ENCODE data around the gene SSH2.
A peak's percentile ranks its signal among the peaks of the same experiment; 100 is the strongest.
"Not testable (repeated sequence)": the region's sequence is repeated elsewhere in the genome, so short reads cannot be mapped to it uniquely, and the experiment has no call there.

The SSH2 gene

GRCh38 chr17:29835435-29836351, 94.3 kb downstream of the SSH2 start:
- DNase-seq: no peak

GRCh38 chr17:29833801-29834200, 96.2 kb downstream of the SSH2 start:
- DNase-seq: no peak

GRCh38 chr17:29828676-29829284, 101.2 kb downstream of the SSH2 start:
- DNase-seq: peak; percentile 11

- DNase-seq: no peak
Observed at GRCh38 chr17:29827179-29827578, 102.8 kb downstream of the SSH2 start.

GRCh38 chr17:29826114-29826692, 103.8 kb downstream of the SSH2 start:
- DNase-seq: peak; percentile 27

- no peak for DNase-seq
Observed at GRCh38 chr17:29825604-29826003, 104.4 kb downstream of the SSH2 start.

- DNase-seq: no peak
Observed at GRCh38 chr17:29821897-29822296, 108.1 kb downstream of the SSH2 start.

GRCh38 chr17:29820425-29820824, 109.6 kb downstream of the SSH2 start:
- DNase-seq: no peak

GRCh38 chr17:29807520-29808361, 122.3 kb downstream of the SSH2 start:
- DNase-seq: no peak

- no peak for DNase-seq
Observed at GRCh38 chr17:29802246-29802645, 127.8 kb downstream of the SSH2 start.

GRCh38 chr17:29800457-29800856, 129.6 kb downstream of the SSH2 start:
- DNase-seq: no peak

GRCh38 chr17:29796652-29797051, 133.4 kb downstream of the SSH2 start:
- DNase-seq: no peak

GRCh38 chr17:29793501-29793900, 136.5 kb downstream of the SSH2 start:
- no peak for DNase-seq

- no peak for DNase-seq
Observed at GRCh38 chr17:29791336-29792080, 138.5 kb downstream of the SSH2 start.

- no peak for DNase-seq
Observed at GRCh38 chr17:29789196-29790170, 140.5 kb downstream of the SSH2 start.

- no peak for DNase-seq
Observed at GRCh38 chr17:29787995-29788394, 142.0 kb downstream of the SSH2 start.

GRCh38 chr17:29782917-29783316, 147.1 kb downstream of the SSH2 start:
- DNase-seq: no peak

GRCh38 chr17:29779812-29780190, 150.2 kb downstream of the SSH2 start:
- not testable (repeated sequence) for DNase-seq

- peak; percentile 10 for DNase-seq
Observed at GRCh38 chr17:29778956-29779811, 150.8 kb downstream of the SSH2 start.

- DNase-seq: no peak
Observed at GRCh38 chr17:29777663-29778062, 152.4 kb downstream of the SSH2 start.
